ENCODE measurements around the gene TBC1D8. TPM values are rescaled to one million over a fixed set of nuclear protein-coding genes. Genes with fewer than 3 reads are reported as not detected.

TBC1D8 gene
- total RNA-seq, 2 experiments from 2014 or later, result 2.0 to 2.1 TPM

DNA sequence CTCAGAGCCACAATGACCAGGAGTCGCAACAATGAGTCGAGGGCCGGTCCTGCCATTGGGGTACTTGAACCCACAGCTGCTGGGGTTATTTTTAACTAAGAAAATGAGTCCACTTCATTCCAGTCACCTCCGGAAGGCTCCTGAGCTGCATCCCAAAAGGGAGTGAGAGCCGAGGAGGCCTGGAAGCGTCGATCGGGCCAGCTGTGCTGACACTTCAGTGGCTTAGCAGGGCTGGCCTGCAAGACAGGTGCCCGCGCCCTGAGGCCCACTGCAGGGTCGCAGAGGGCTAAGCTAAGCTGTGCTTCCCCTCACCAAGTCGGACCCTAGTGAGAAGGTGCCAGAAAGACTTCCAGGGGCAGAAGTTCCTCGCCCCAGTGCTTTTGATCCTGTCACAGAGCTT lies 21.1 kb downstream of the TBC1D8 start:
- no peak overlapping the region for H3K4me3 Mint-ChIP-seq
- H3K27me3 Mint-ChIP-seq, result peaks cover 3% of the 10 kb centered on the region
- no peaks in the 10 kb centered on the region for H3K9me3 Mint-ChIP-seq
- peaks cover 8% of the 10 kb centered on the region for H3K4me1 Mint-ChIP-seq
- H3K36me3 Mint-ChIP-seq, result no peaks in the 10 kb centered on the region
- DNase-seq, result no peak
- no peak overlapping the region for H3K27ac Mint-ChIP-seq

DNA sequence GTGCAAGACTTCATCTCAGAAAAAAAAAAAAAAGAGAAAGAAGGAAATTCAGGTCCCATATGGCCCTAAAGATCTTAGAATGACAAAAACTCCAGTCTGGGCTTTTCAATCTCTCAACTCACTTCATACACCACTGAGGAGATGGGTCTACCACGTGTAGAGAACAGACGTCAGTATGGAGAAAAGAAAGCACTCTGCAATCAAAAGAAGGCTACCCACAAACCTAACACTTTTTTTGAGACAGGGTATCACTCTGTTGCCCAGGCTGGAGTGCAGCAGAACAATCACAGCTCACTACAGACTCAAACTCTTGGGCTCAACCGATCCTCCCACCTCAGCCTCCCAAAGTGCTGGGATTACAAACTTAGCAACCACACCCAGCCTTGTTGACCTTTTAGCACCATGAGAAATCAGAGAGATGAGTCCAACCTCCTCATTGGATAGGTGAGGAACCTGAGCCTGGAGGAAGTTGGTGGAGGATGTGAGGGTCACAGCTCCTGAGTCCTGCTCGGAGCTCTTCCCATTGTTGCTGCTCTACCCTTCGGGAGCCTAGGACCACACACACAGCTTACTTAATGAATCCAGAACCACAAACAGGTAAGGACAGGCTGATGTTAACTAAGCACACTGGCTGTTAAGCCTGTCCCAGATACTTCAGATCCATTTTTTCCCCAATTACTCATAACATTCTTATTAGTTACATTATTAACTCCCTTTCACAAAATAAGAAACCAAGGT lies 23.7 kb downstream of the TBC1D8 start:
- peaks cover 13% of the 10 kb centered on the region for H3K4me1 Mint-ChIP-seq
- H3K27ac Mint-ChIP-seq, result no peak overlapping the region
- no peaks in the 10 kb centered on the region for H3K36me3 Mint-ChIP-seq
- no peaks in the 10 kb centered on the region for H3K9me3 Mint-ChIP-seq
- DNase-seq, result no peak
- H3K27me3 Mint-ChIP-seq, result peaks cover 7% of the 10 kb centered on the region
- H3K4me3 Mint-ChIP-seq, result no peak overlapping the region

DNA sequence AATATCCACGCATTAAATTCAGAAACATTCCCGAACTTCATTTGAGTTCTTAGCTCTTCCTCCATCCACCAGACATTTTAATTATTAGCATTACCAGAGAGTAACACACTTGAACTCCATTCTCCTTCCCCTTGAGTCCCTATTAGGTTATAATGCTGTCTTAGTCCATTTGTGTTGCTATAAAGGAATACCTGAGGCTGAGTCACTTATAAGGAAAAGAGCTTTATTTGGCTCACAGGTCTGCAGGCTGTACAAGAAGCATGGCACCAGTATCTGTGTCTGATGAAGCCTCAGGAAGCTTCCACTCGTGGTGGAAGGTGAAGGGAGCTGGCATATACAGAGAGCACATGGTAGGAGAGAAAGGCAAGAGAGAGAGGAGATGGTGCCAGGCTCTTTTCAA lies 25.4 kb downstream of the TBC1D8 start:
- H3K4me1 Mint-ChIP-seq, result peaks cover 13% of the 10 kb centered on the region
- no peaks in the 10 kb centered on the region for H3K9me3 Mint-ChIP-seq
- H3K36me3 Mint-ChIP-seq, result no peaks in the 10 kb centered on the region
- H3K27ac Mint-ChIP-seq, result no peak overlapping the region
- peaks cover 7% of the 10 kb centered on the region for H3K27me3 Mint-ChIP-seq
- H3K4me3 Mint-ChIP-seq, result no peak overlapping the region
- DNase-seq, result no peak

DNA sequence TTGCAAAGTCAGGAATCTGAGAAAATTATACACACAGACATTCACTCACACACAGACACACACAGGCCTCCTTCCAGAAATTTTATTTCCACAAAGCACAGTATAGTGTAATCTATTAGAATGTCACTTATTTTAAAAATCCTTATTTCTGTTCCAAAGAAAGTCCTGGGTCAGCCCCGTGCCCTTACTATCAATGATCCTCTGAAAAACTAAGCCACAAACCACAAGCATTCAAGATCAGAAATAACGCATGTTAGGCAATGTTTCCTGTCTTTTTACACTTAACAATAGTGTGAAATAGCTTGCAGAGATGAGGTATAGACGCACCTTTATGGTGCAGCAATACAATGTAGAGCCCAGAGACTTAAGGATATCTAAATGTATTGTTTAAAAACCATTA lies 25.8 kb downstream of the TBC1D8 start:
- Mint-ChIP-seq H3K36me3 (no peaks in the 10 kb centered on the region), H3K27me3 (peaks cover 7% of the 10 kb centered on the region), H3K4me3 (no peak overlapping the region), H3K4me1 (peaks cover 13% of the 10 kb centered on the region), H3K9me3 (no peaks in the 10 kb centered on the region), H3K27ac (no peak overlapping the region)
- no peak for DNase-seq

DNA sequence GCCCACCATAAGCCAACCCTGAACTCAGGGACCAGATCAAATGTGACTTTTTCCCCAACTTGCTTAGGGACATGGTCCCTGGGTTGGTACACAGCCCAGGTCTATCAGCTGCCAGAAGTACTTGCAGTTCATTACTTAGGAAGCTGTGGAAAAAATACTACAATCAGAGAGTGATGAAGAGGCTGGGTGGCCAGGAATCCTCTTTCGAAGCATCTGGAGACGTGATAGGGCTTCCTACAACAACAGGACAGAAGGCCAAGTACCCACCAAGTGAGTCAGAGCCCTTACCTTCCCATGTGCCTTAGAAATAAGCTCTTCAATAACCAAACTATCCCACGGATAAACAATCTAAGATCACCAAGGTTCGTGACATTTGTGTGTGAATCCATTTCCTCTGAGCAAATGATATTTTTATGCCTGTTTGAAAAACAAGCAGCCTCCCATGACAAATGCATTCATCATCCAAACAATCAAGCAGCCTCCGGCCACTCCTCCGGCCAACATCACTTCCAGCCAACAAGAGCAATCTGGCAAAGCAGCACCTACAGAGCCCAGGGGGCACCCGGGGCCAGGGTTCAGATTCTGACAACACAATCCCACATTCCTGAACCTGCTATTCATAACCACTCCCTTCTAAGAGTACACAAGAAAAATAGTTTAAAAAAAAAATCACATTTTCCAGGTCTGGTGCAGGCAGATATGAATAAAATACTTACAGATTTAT lies 26.4 kb downstream of the TBC1D8 start:
- peaks cover 13% of the 10 kb centered on the region for H3K4me1 Mint-ChIP-seq
- no peaks in the 10 kb centered on the region for H3K9me3 Mint-ChIP-seq

DNA sequence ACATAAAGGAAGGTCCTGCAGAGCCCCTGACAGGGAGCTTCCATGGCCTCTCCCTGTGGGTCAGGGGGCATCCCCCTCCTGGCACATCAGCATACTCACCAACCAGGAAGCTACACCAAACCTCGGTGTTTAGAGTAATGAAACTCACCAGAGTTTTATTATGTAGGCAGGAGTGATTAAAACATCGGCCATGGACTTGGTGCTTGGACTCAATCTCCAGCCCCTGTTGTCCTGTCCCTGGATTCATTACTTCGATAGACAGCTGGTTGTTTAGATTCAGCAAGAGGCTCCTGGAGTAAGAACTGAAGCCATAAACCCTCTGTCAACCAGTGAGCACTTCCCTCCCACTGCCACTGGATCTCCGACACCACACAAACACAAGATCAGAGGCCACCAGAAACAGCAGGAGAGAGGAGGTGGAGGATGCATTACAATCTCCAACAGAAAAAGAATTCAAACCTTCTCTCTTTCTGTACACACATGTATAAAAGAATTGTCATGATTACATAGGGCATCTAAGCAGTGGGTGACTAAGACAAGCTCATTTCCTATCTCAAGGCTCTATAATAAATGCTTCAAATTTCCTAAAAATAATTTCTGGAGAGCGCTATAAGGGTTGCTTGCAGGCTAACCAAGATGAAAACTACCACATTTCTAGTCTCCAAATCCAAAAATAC lies 27.2 kb downstream of the TBC1D8 start:
- no peak for DNase-seq
- Mint-ChIP-seq H3K27ac (no peak overlapping the region), H3K9me3 (no peaks in the 10 kb centered on the region), H3K4me1 (peaks cover 13% of the 10 kb centered on the region), H3K4me3 (no peak overlapping the region), H3K36me3 (no peaks in the 10 kb centered on the region), H3K27me3 (peaks cover 7% of the 10 kb centered on the region)

More for the DNA sequence above, 26.4 kb downstream of the TBC1D8 start:
- H3K36me3 Mint-ChIP-seq, result no peaks in the 10 kb centered on the region
- H3K4me3 Mint-ChIP-seq, result no peak overlapping the region
- H3K27me3 Mint-ChIP-seq, result peaks cover 7% of the 10 kb centered on the region
- DNase-seq, result no peak
- H3K27ac Mint-ChIP-seq, result no peak overlapping the region

DNA sequence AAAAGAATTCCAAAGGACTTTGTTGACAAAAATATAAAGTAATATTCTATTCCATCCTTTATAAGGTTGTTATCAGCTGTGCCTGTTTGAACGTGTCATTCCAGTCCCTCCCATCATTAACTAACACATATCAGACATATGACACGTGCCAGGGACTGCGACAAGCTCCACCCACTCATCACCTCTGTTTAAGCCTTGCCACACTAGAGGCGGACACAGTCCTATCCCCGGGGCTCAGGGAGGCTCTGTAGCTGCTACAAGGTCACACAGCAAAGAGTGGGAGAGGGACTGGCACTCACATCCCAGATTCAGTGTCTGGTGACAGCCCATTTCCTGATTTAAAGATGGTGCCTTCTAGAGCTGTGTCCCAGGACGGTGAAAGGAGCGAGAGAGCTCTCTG lies 30.0 kb downstream of the TBC1D8 start:
- peaks cover 3% of the 10 kb centered on the region for H3K27me3 Mint-ChIP-seq
- peaks cover 13% of the 10 kb centered on the region for H3K4me1 Mint-ChIP-seq
- H3K27ac Mint-ChIP-seq, result no peak overlapping the region
- DNase-seq, result no peak
- no peak overlapping the region for H3K4me3 Mint-ChIP-seq
- no peaks in the 10 kb centered on the region for H3K36me3 Mint-ChIP-seq
- H3K9me3 Mint-ChIP-seq, result no peaks in the 10 kb centered on the region

DNA sequence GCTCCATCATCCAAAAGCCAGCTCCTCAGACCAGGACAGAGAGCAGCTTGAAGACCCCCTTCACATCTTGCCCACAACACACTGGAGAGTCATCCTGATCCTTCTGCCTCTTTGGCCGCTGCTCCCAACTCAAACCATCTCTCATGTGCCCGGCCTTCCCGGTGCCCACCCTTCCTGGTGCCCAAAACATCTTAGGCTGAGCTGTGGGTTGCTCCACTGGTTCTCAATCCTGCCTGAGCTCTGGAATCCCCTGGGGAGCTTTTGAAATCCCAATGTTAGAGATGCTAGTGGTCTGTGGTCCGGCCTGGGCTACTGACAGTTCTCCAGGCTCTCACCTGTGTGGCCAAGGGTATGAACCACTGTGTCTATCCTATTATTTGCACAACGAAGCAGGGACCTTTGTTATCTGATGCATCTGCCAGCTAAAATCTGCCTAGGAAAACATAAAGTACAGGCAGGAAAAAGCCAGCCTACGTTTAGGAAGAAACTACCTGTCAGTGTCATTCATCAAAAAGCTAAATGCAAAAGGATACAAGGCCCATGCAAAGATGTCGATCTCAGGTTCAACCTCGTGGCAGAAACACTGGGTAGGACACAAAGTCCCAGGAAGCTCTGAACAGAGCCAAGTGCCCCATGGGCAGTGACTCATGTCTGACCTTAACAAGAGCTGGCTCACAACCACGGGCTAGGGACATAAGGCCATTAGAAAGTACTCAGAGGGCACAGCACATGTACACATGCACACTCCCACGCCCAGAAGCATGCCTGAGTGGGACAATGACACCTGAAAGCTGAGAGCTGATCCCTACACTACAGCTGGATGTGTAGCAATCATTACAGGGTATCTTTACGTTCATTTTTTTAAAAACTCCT lies 30.8 kb downstream of the TBC1D8 start:
- no peaks in the 10 kb centered on the region for H3K36me3 Mint-ChIP-seq
- H3K4me1 Mint-ChIP-seq, result peaks cover 7% of the 10 kb centered on the region
- peaks cover 3% of the 10 kb centered on the region for H3K27me3 Mint-ChIP-seq
- DNase-seq, result no peak
- H3K4me3 Mint-ChIP-seq, result no peak overlapping the region
- no peaks in the 10 kb centered on the region for H3K9me3 Mint-ChIP-seq
- H3K27ac Mint-ChIP-seq, result no peak overlapping the region

DNA sequence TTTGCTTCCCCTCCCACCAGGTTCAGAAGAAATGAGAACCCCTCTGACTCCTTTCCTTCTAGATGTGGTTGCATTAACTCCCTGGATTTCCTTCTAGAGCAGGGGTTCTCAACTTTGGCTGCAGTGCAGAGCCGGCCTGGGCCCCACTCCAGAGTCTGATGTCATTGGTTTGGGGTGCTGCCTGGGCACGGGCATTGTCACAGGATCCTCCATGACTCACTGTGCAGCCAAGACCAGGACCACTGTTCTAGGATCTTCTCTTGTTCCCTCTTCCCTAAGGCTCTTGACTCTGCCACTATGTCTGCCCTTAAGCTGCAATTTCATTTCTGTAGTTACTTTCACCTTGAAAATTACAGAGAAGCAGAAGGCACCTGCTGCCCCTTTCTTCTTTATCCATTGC lies 31.8 kb downstream of the TBC1D8 start:
- no peak overlapping the region for H3K27ac Mint-ChIP-seq
- DNase-seq, result no peak
- no peaks in the 10 kb centered on the region for H3K4me1 Mint-ChIP-seq
- H3K4me3 Mint-ChIP-seq, result no peak overlapping the region
- no peaks in the 10 kb centered on the region for H3K9me3 Mint-ChIP-seq
- H3K36me3 Mint-ChIP-seq, result no peaks in the 10 kb centered on the region
- no peaks in the 10 kb centered on the region for H3K27me3 Mint-ChIP-seq

DNA sequence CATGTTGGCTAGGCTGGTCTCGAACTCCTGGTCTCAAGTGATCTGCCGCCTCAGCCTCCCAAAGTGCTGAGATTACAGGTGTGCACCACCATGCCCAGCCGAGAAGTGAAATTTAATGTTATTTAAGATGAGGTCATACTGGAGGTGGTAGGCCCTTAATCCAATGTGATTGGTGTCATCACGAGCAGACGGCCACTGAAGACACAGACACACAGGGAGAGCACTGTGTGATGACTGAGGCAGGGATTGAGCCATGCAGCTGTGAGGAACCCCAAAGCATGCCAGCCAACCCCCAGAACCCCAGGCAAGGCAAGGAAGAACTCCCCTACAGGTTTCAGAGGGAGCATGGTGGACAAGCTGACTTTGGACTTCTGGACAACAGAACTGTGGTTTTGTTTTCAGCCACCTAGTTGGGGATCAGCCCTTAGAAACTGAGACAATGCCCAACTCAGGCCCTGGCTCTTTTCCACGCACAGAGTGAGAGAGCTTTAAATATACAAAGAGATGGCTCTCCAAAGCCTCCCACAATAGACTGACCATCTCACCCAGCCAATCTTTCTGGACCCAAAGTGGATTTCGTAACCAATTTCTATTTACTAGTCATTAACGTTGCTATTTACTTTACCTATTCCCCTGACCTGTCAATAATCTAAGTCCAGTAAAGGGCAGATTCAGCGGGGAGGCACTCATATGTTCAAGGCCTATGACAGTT lies 34.2 kb downstream of the TBC1D8 start:
- H3K27ac Mint-ChIP-seq, result no peak overlapping the region
- no peaks in the 10 kb centered on the region for H3K9me3 Mint-ChIP-seq
- DNase-seq, result no peak
- no peaks in the 10 kb centered on the region for H3K4me1 Mint-ChIP-seq
- no peak overlapping the region for H3K4me3 Mint-ChIP-seq
- no peaks in the 10 kb centered on the region for H3K27me3 Mint-ChIP-seq
- H3K36me3 Mint-ChIP-seq, result no peaks in the 10 kb centered on the region

DNA sequence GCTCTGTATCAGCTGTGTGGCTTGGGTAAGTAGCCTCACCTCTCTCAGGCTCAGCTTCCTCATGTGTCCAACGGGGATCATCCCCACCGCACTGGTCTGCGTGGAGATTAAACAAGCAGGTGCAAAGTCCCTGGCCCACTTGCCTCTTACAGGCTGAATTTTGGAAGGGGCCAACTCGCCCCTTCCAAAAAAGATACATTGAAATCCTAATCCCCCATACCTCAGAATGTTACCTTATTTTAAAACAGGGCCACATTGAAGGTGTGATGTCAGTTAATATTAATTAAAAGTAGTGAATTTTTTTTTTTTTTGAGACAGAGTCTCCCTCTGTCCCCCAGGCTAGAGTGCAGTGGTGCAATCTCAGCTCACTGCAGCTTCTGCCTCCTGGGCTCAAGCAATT lies 34.8 kb downstream of the TBC1D8 start:
- no peak for DNase-seq
- Mint-ChIP-seq H3K4me1 (no peaks in the 10 kb centered on the region), H3K36me3 (no peaks in the 10 kb centered on the region), H3K27ac (no peak overlapping the region), H3K9me3 (no peaks in the 10 kb centered on the region), H3K27me3 (no peaks in the 10 kb centered on the region), H3K4me3 (no peak overlapping the region)

DNA sequence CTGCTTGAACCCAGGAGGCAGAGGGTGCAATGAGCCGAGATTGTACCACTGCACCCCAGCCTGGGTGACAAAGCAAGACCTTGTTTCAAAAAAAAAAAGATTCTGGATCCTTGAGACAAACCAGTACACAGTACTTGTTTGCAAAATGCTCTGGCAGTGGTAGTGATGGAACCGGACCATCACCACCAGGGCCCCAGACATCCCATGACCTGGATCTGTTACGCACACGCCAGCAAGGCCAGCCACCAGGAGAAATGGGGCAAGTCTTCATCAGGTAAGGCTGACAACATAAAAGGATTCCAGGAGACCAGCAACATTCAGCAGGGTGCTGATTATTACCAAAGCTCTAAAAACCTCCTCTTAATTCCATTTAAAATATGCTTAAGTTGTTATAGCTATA lies 35.5 kb downstream of the TBC1D8 start:
- Mint-ChIP-seq H3K9me3 (no peaks in the 10 kb centered on the region), H3K4me1 (no peaks in the 10 kb centered on the region), H3K4me3 (no peak overlapping the region), H3K27me3 (no peaks in the 10 kb centered on the region), H3K36me3 (no peaks in the 10 kb centered on the region), H3K27ac (no peak overlapping the region)
- DNase-seq, result no peak

DNA sequence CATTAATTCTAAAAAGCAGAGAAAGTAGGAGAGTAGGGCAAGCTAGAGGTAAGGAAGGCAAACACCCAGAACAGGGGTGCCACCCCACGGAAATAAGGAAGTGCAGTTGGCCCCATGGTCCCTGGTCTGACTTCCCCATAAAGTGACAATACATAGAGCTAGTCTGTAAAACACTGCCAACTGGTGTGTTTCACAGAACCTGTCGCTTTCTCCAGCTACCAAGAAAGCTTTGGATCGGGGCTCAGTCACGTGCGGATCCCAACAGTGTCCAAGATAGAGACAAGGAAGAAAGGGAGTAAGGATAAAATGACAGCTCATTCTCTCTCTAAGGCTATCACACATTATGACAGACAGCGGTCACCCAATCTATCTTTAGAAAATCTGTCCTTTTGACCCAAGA lies 36.4 kb downstream of the TBC1D8 start:
- no peak for DNase-seq
- no peaks in the 10 kb centered on the region for H3K27me3 Mint-ChIP-seq
- no peaks in the 10 kb centered on the region for H3K4me1 Mint-ChIP-seq
- H3K27ac Mint-ChIP-seq, result no peak overlapping the region
- no peaks in the 10 kb centered on the region for H3K36me3 Mint-ChIP-seq
- no peaks in the 10 kb centered on the region for H3K9me3 Mint-ChIP-seq
- no peak overlapping the region for H3K4me3 Mint-ChIP-seq

DNA sequence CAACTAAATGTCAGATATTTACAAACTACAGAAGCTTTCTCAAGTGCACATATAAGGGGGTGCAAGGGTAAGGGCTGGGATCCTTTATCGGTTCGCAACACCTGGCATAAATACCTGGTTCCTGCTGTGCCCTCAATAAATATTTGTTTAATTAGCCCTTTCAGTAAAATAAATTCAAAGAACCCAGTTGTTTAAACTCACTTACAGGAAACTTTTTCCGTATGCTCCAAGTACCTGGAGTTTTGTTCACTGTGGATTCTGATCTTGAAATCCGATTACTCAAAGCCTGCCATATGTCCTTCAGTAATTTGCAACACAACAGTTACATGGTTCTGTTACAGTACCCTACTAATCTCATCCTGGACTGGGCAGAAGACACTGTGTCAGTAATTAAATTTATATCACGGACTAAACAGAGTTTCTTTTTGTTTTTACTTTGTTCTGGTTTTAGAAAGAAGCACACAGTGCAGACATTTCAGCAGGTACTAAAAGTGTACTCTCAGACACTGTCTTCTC lies 36.9 kb downstream of the TBC1D8 start:
- H3K4me1 Mint-ChIP-seq, result no peaks in the 10 kb centered on the region
- H3K9me3 Mint-ChIP-seq, result no peaks in the 10 kb centered on the region
- no peaks in the 10 kb centered on the region for H3K27me3 Mint-ChIP-seq
- no peak for DNase-seq
- H3K4me3 Mint-ChIP-seq, result no peak overlapping the region
- no peak overlapping the region for H3K27ac Mint-ChIP-seq
- no peaks in the 10 kb centered on the region for H3K36me3 Mint-ChIP-seq
